OCI-LY7 (cell line): ENCODE data around the gene DNAAF8. TPM values are rescaled to one million over a fixed set of nuclear protein-coding genes. Genes with fewer than 3 reads are reported as not detected.

Experiments
- BruUV-seq: library from RNA; stranded (reverse); fragments of 400-500 nt; replicated peaks from 2 replicates; lab custom pipeline; 2021; lab: Mats Ljungman, UMichigan
- CTCF ChIA-PET: fragments of 300-600 bp; sonication (Branson Sonifier 250); formaldehyde crosslinking; loops from one replicate; lab custom pipeline; 2022; ENCODE audit warnings: antibody characterized with exemption; ENCODE audit not compliant: unreplicated experiment; lab: Charles Lee
- POLR2A ChIA-PET: fragments of 300-600 bp; sonication (Branson Sonifier 250); formaldehyde crosslinking; loops from one replicate; lab custom pipeline; 2022; ENCODE audit warnings: antibody characterized with exemption; lab: Charles Lee
- DNase-seq: peaks from one replicate; pipeline ENCODE4 v3.0.0-alpha.2; 2015; ENCODE audit warnings: low spot score
- H2AFZ ChIP-seq: fragments of 200-600 bp; sonication (generic), shearing (Covaris generic); 2 replicates; pipeline ENCODE4 v1.6.1; 2014; ENCODE audit warnings: mild to moderate bottlenecking, antibody characterized with exemption, low read length, moderate library complexity
- H3K27ac ChIP-seq: fragments of 200-600 bp; sonication (generic); 2 replicates; pipeline ENCODE4 v1.5.1; 2014; ENCODE audit warnings: mixed run types, low read depth, mild to moderate bottlenecking, moderate library complexity, low read length, inconsistent platforms; ENCODE audit not compliant: poor library complexity, severe bottlenecking
- H3K36me3 ChIP-seq: fragments of 200-600 bp; sonication (generic); 2 replicates; pipeline ENCODE4 v1.6.1; 2014; ENCODE audit warnings: mild to moderate bottlenecking, antibody characterized with exemption, low read length, moderate library complexity, mixed read lengths; ENCODE audit not compliant: insufficient read depth
- H3K4me1 ChIP-seq: fragments of 200-600 bp; sonication (generic); 2 replicates; pipeline ENCODE4 v1.5.1; 2014; ENCODE audit warnings: mild to moderate bottlenecking, low read length; ENCODE audit not compliant: insufficient read depth, poor library complexity, severe bottlenecking
- H3K4me2 ChIP-seq: fragments of 200-600 bp; sonication (generic); 2 replicates; pipeline ENCODE4 v1.6.1; 2014; ENCODE audit warnings: mild to moderate bottlenecking, low read length
- H3K4me3 ChIP-seq: fragments of 200-600 bp; sonication (generic); 2 replicates; pipeline ENCODE4 v1.5.1; 2014; ENCODE audit warnings: mild to moderate bottlenecking, low read depth, low read length; ENCODE audit not compliant: poor library complexity, severe bottlenecking
- H3K79me2 ChIP-seq: fragments of 200-600 bp; sonication (generic); 2 replicates; pipeline ENCODE4 v1.6.1; 2016; ENCODE audit warnings: low read depth, mild to moderate bottlenecking, low read length, moderate library complexity, mixed read lengths; ENCODE audit not compliant: insufficient read depth
- H3K9me2 ChIP-seq: fragments of 200-600 bp; sonication (generic); 2 replicates; pipeline ENCODE4 v1.6.1; 2016; ENCODE audit warnings: mild to moderate bottlenecking, low read length, mixed read lengths; ENCODE audit not compliant: insufficient read depth
- H3K9me3 ChIP-seq: fragments of 200-600 bp; sonication (generic); 2 replicates; pipeline ENCODE4 v1.6.1; 2014; ENCODE audit warnings: mild to moderate bottlenecking, mixed run types, low read length, mixed read lengths
- H4K20me1 ChIP-seq: fragments of 200-600 bp; sonication (generic); 2 replicates; pipeline ENCODE4 v1.6.1; 2014; ENCODE audit warnings: mild to moderate bottlenecking, antibody characterized with exemption, low read length, moderate library complexity, mixed read lengths; ENCODE audit not compliant: insufficient read depth
- EZH2phosphoT487 ChIP-seq: fragments of 200-600 bp; sonication (generic); IDR thresholded peaks from 2 replicates; pipeline ENCODE4 v1.6.1; 2018; ENCODE audit warnings: low read depth, borderline replicate concordance, mild to moderate bottlenecking, mixed run types, antibody characterized with exemption, low read length, moderate library complexity, mixed read lengths
- intact Hi-C: fragments of 100-400 bp; cut with micrococcal nuclease; formaldehyde crosslinking; loops from one replicate; pipeline ENCODE4 v1.10.0; 2022; ENCODE audit not compliant: unreplicated experiment
- total RNA-seq, 2 experiments: library from RNA; depleted of rRNA in 1 of 2; stranded (reverse); fragments of >200 nt in 1 of 2; shearing (Covaris generic) in 1 of 2; gene quantifications; 2 replicates each; pipeline ENCODE4 v1.2.3, GENCODE V29; 2014 to 2022
- TF ChIP-seq, protein P1 (sequence below): fragments of 200-600 bp; sonication (generic); conservative IDR thresholded peaks from 2 replicates; pipeline ENCODE4 v1.5.1; 2014; ENCODE audit warnings: mild to moderate bottlenecking, antibody characterized with exemption, low read length, moderate library complexity, mixed read lengths

DNAAF8 gene
- total RNA-seq, 2 experiments from 2014 or later = 0.38 to 1.1 TPM

GRCh38 chr16:4734730-4735535 is 596 bp downstream of the DNAAF8 start:
- TF ChIP-seq, protein P1, sequence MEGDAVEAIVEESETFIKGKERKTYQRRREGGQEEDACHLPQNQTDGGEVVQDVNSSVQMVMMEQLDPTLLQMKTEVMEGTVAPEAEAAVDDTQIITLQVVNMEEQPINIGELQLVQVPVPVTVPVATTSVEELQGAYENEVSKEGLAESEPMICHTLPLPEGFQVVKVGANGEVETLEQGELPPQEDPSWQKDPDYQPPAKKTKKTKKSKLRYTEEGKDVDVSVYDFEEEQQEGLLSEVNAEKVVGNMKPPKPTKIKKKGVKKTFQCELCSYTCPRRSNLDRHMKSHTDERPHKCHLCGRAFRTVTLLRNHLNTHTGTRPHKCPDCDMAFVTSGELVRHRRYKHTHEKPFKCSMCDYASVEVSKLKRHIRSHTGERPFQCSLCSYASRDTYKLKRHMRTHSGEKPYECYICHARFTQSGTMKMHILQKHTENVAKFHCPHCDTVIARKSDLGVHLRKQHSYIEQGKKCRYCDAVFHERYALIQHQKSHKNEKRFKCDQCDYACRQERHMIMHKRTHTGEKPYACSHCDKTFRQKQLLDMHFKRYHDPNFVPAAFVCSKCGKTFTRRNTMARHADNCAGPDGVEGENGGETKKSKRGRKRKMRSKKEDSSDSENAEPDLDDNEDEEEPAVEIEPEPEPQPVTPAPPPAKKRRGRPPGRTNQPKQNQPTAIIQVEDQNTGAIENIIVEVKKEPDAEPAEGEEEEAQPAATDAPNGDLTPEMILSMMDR = no peak
- no peak for TF ChIP-seq EZH2phosphoT487
- no peaks in the 10 kb centered on the region for H4K20me1 ChIP-seq
- POLR2A ChIA-PET = interaction anchor here (0.6 to 3.6 kb wide), 7 partner anchors 12 to 966 kb away, joined by 3 to 23 read pairs (median 4); partner anchors contain the start of gene ZNF500
- H3K4me1 ChIP-seq = peaks cover 15% of the 10 kb centered on the region
- H3K9me3 ChIP-seq = no peaks in the 10 kb centered on the region
- H3K4me2 ChIP-seq = peak overlapping the region; percentile 94
- BruUV-seq = no TSS peak
- H2AFZ ChIP-seq = peak overlapping the region; percentile 87
- peaks cover 13% of the 10 kb centered on the region; the same call in 1 of the 2 replicates for H3K79me2 ChIP-seq
- intact Hi-C loops = loop anchor here (2.0 kb wide), 3 partner anchors 42 to 112 kb away; partner anchors contain the start of genes GLYR1, NUDT16L1, ROGDI and UBN1
- peaks cover 5% of the 10 kb centered on the region; the same call in 1 of the 2 replicates for H3K36me3 ChIP-seq
- peak overlapping the region; percentile 89 for H3K4me3 ChIP-seq
- H3K27ac ChIP-seq = peak overlapping the region; percentile 64
- CTCF ChIA-PET = interaction anchor here (0.6 to 1.3 kb wide), 6 partner anchors 11 to 237 kb away, joined by 3 read pairs; partner anchors contain the start of gene SEPTIN12
- H3K9me2 ChIP-seq = no peaks in the 10 kb centered on the region
- DNase-seq = peak; percentile 93

DNA sequence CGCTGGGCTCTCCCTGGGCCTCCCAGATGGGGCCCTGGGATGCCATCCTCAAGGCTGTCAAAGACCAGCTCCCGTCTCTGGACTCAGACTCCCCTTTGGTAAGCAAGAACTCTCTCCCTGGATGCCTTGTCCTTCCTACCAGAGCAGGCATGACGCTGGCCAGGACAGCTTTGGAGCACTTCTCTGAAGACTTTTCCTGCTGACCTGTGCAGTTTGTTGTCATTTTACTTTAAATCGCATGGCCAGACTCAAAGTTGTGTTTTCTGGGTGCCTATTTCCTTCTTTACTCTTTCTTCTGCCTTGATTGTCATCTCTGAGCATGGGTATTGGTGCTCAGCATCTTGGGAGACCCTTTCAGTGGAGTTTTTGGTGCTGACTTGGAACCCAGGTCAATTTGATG is 2.2 kb downstream of the DNAAF8 start:
- Histone ChIP-seq H4K20me1 (no peaks in the 10 kb centered on the region), H3K79me2 (peaks cover 13% of the 10 kb centered on the region; the same call in 1 of the 2 replicates), H3K27ac (no peak overlapping the region), H3K4me1 (peaks cover 15% of the 10 kb centered on the region), H3K9me2 (no peaks in the 10 kb centered on the region), H3K9me3 (no peaks in the 10 kb centered on the region), H3K36me3 (no peaks in the 10 kb centered on the region), H3K4me2 (no peak overlapping the region), H3K4me3 (no peak overlapping the region), H2AFZ (no peak overlapping the region)
- intact Hi-C loops = no loop called here
- DNase-seq = no peak
- ChIA-PET CTCF (no interaction called here), POLR2A (interaction anchor here (3.6 kb wide), 1 partner anchor 32 kb away, joined by 23 read pairs; the partner anchor contains the start of gene ZNF500)
- TF ChIP-seq, protein P1 = no peak
- no TSS peak for BruUV-seq
